AG09319 (cell line): ENCODE results near the gene TMEM201.

ENCODE experiments used
- DNase-seq: peaks from one replicate; pipeline ENCODE4 v3.0.0-alpha.2; 2010; ENCODE audit warnings: low read depth; ENCODE audit errors: extremely low read depth
- CTCF ChIP-seq: IDR thresholded peaks from 2 replicates; pipeline ENCODE4 v1.5.1; 2011; ENCODE audit warnings: low read depth, mild to moderate bottlenecking, inconsistent platforms, low read length, moderate library complexity

The TMEM201 gene

GRCh38 chr1:9643351-9644256 is 54.9 kb downstream of the TMEM201 start:
- no peak for DNase-seq
- TF ChIP-seq CTCF: no peak

- no peak for TF ChIP-seq CTCF
- DNase-seq: no peak
Measured at GRCh38 chr1:9646037-9646436, 57.3 kb downstream of the TMEM201 start.

GRCh38 chr1:9648171-9648570 is 59.5 kb downstream of the TMEM201 start:
- no peak for TF ChIP-seq CTCF
- no peak for DNase-seq

- TF ChIP-seq CTCF: no peak
- no peak for DNase-seq
Measured at GRCh38 chr1:9649769-9650168, 61.1 kb downstream of the TMEM201 start.

- no peak for DNase-seq
- no peak; the same call in 1 of the 2 replicates for TF ChIP-seq CTCF
Measured at GRCh38 chr1:9651220-9651564, 62.5 kb downstream of the TMEM201 start.

- TF ChIP-seq CTCF: no peak
- DNase-seq: no peak
Measured at GRCh38 chr1:9651565-9652378, 63.1 kb downstream of the TMEM201 start, which contains the start of gene PIK3CD. PIK3CD (plus strand) TSS chr1:9651731; CDS start chr1:9710456, 58,725 bp downstream.
